HepG2 (cell line): ENCODE results near the gene TMEM62. TPM values are rescaled to one million over a fixed set of nuclear protein-coding genes. Genes with fewer than 3 reads are reported as not detected.
A peak's percentile ranks its signal among the peaks of the same experiment; 100 is the strongest.

Source experiments
- ARHGAP35 ChIP-seq: sonication (generic); formaldehyde crosslinking; IDR thresholded peaks from 2 replicates; pipeline ENCODE4 v1.9.0; 2022; ENCODE audit warnings: mild to moderate bottlenecking, inconsistent platforms, moderate library complexity, missing genetic modification reagents, borderline replicate concordance
- CSRNP1 ChIP-seq: sonication (generic); formaldehyde crosslinking; IDR thresholded peaks from 2 replicates; pipeline ENCODE4 v1.8.1; 2023; ENCODE audit warnings: mild to moderate bottlenecking, missing genetic modification reagents
- E2F1 ChIP-seq: sonication (generic); formaldehyde crosslinking; IDR thresholded peaks from 2 replicates; pipeline ENCODE4 v1.5.0; 2020; ENCODE audit warnings: missing genetic modification reagents
- HOXA7 ChIP-seq: sonication (generic); formaldehyde crosslinking; IDR thresholded peaks from 2 replicates; pipeline ENCODE4 v1.8.1; 2022; ENCODE audit warnings: mild to moderate bottlenecking, missing genetic modification reagents, moderate library complexity
- IRX3 ChIP-seq: sonication (generic); formaldehyde crosslinking; IDR thresholded peaks from 2 replicates; pipeline ENCODE4 v1.8.1; 2023; ENCODE audit warnings: mild to moderate bottlenecking, low read depth, missing genetic modification reagents, borderline replicate concordance
- PAXIP1 ChIP-seq: sonication (generic); formaldehyde crosslinking; conservative IDR thresholded peaks from 2 replicates; pipeline ENCODE4 v1.4.0; 2020; ENCODE audit warnings: mild to moderate bottlenecking, missing genetic modification reagents, moderate library complexity
- PHF21A ChIP-seq: sonication (generic); formaldehyde crosslinking; IDR thresholded peaks from 2 replicates; pipeline ENCODE4 v1.5.0; 2020; ENCODE audit warnings: mild to moderate bottlenecking, missing genetic modification reagents
- POGZ ChIP-seq: sonication (generic); formaldehyde crosslinking; IDR thresholded peaks from 2 replicates; pipeline ENCODE4 v1.4.0; 2020; ENCODE audit warnings: mild to moderate bottlenecking, missing genetic modification reagents
- RBM22 ChIP-seq: fragments of 200-400 bp; formaldehyde crosslinking; optimal IDR thresholded peaks from 2 replicates; pipeline ENCODE3; 2017; ENCODE audit warnings: mild to moderate bottlenecking, low read length, moderate library complexity
- TRIM24 ChIP-seq: sonication (generic); formaldehyde crosslinking; IDR thresholded peaks from 2 replicates; pipeline ENCODE4 v1.8.0; 2022; ENCODE audit warnings: mild to moderate bottlenecking, missing genetic modification reagents
- ZBTB1 ChIP-seq: sonication (generic); formaldehyde crosslinking; IDR thresholded peaks from 2 replicates; pipeline ENCODE4 v1.4.0; 2020; ENCODE audit warnings: missing genetic modification reagents, borderline replicate concordance
- ZNF383 ChIP-seq: sonication (generic); formaldehyde crosslinking; IDR thresholded peaks from 2 replicates; pipeline ENCODE4 v1.4.0; 2020; ENCODE audit warnings: missing genetic modification reagents, mild to moderate bottlenecking, borderline replicate concordance
- ZNF468 ChIP-seq: sonication (generic); formaldehyde crosslinking; IDR thresholded peaks from 2 replicates; pipeline ENCODE4 v1.8.0; 2022; ENCODE audit warnings: mild to moderate bottlenecking, moderate library complexity, missing genetic modification reagents
- ZNF577 ChIP-seq: sonication (generic); formaldehyde crosslinking; IDR thresholded peaks from 2 replicates; pipeline ENCODE4 v1.4.0; 2020; ENCODE audit warnings: mild to moderate bottlenecking, low read depth, missing genetic modification reagents, borderline replicate concordance
- ZNF687 ChIP-seq: sonication (generic); formaldehyde crosslinking; IDR thresholded peaks from 2 replicates; pipeline ENCODE4 v1.5.1; 2020; ENCODE audit warnings: mild to moderate bottlenecking, missing genetic modification reagents, moderate library complexity
- ZNF777 ChIP-seq: sonication (generic); formaldehyde crosslinking; IDR thresholded peaks from 2 replicates; pipeline ENCODE4 v1.4.0; 2020; ENCODE audit warnings: missing genetic modification reagents
- polyA plus RNA-seq, 8 experiments: library from polyadenylated mRNA; depleted of rRNA in 3 of 8; stranded (reverse) in 7 of 8; unstranded in 1 of 8; fragments of >200 nt; fragmentation: Illumina TruSeq in 4 of 8; extraction: Trizol in 4 of 8; gene quantifications; 2 replicates each; pipeline versions ENCODE4 v1.2.1 to v1.2.3, GENCODE V29; 2011 to 2016; ENCODE audit warnings: low read depth in 4 of 8, missing spikeins in 1 of 8, mixed read lengths in 1 of 8; ENCODE audit not compliant: insufficient read depth in 1 of 8
- total RNA-seq, 5 experiments: library from RNA; depleted of rRNA; stranded (reverse); fragments of >200 nt; fragmentation: Illumina TruSeq; extraction: Trizol; gene quantifications; 2 replicates each; pipeline ENCODE4 v1.2.3, GENCODE V29; 2016; ENCODE audit warnings: low read depth in 1 of 5

Gene TMEM62
- total and polyA plus RNA-seq, 2 of the 13 experiments (the other 11 are each of a cell fraction or from before 2014, with no cell fraction given), result 14.2 to 20.9 TPM

GRCh38 chr15:43132830-43133429, 456 bp upstream of the TMEM62 start (continued):
- TF ChIP-seq PAXIP1 (CRISPR knock-in tag) (0 out of 2 replicates have a peak, but pooled peaks have one; percentile 14), ZNF577 (CRISPR knock-in tag) (no peak), ZNF777 (CRISPR knock-in tag) (no peak), ZNF383 (CRISPR knock-in tag) (no peak), CSRNP1 (no peak), ZNF687 (CRISPR knock-in tag) (no peak), HOXA7 (CRISPR knock-in tag) (no peak), PHF21A (CRISPR knock-in tag) (no peak), ZNF468 (CRISPR knock-in tag) (no peak), E2F1 (CRISPR knock-in tag) (0 out of 2 replicates have a peak, but pooled peaks have one; percentile 2), IRX3 (no peak), TRIM24 (CRISPR knock-in tag) (no peak), RBM22 (no peak), ZBTB1 (CRISPR knock-in tag) (no peak), POGZ (no peak), ARHGAP35 (CRISPR knock-in tag) (no peak)
